Skin epidermis (tissue), 12 donors: Measurements from ENCODE around the gene EVA1C.
"Not testable (repeated sequence)": the region's sequence is repeated elsewhere in the genome, so short reads cannot be mapped to it uniquely, and the experiment has no call there.

Experiments used
- H3K27ac ChIP-seq, 21 experiments: fragments of 200-600 bp; sonication (generic) in 11 of 21; one replicate each; pipeline ENCODE4 v1.5.0; 2020; ENCODE audit warnings: mild to moderate bottlenecking in 3 of 21, inconsistent platforms in 2 of 21, moderate library complexity in 2 of 21
- H3K4me3 ChIP-seq, 7 experiments: fragments of 200-600 bp; sonication (generic) in 2 of 7; one replicate each; pipeline ENCODE4 v1.5.0; 2020; ENCODE audit warnings: inconsistent platforms in 2 of 7, mild to moderate bottlenecking in 2 of 7, moderate library complexity in 1 of 7

EVA1C gene, protein sequence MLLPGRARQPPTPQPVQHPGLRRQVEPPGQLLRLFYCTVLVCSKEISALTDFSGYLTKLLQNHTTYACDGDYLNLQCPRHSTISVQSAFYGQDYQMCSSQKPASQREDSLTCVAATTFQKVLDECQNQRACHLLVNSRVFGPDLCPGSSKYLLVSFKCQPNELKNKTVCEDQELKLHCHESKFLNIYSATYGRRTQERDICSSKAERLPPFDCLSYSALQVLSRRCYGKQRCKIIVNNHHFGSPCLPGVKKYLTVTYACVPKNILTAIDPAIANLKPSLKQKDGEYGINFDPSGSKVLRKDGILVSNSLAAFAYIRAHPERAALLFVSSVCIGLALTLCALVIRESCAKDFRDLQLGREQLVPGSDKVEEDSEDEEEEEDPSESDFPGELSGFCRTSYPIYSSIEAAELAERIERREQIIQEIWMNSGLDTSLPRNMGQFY

DNA sequence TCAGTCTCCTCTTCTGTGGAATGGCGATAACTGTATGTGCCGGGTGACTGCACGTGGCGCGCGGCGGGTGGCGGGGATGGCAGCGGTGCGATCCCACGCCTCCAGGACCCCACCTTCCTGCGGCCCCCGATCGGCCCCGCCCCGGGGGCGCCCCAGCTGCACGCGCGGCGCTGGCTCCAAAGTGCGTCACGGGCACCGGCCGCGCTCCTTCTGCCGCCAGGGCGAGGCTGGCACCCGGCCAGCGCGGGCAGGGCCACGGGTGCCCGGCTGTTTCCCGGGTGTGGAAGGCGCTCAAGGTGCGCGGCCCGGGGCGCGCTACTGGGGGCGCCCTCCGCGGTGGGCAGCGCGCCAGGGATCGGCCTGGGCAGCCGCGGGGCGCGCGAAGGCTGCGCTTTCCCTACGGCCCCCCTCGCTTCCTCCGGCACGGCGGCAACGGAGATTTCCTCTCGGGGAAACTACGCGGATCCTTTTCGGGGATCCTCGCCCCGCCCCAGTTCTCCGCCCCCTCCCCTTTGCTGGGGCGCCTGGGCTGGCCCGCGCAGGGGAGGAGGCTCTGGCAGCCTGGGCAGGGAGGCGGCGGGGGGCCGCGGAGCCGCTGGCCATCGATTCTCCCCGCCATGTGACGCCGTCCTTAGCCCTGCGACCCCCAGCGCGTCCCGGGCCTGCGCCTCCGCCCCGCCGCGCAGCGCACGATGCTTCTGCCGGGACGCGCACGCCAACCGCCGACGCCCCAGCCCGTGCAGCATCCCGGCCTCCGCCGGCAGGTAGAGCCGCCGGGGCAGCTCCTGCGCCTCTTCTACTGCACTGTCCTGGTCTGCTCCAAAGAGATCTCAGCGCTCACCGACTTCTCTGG lies at the start of gene EVA1C:
TSS of gene EVA1C (plus strand) at position 545 of the 853 bp plus-strand sequence. CDS start at position 693, 148 bp downstream.
- peak within 1 kb of the TSS; percentile 72 to 98 (median 91) for H3K27ac ChIP-seq
- H3K4me3 ChIP-seq, result peak within 1 kb of the TSS; percentile 41 to 75 (median 62)

DNA sequence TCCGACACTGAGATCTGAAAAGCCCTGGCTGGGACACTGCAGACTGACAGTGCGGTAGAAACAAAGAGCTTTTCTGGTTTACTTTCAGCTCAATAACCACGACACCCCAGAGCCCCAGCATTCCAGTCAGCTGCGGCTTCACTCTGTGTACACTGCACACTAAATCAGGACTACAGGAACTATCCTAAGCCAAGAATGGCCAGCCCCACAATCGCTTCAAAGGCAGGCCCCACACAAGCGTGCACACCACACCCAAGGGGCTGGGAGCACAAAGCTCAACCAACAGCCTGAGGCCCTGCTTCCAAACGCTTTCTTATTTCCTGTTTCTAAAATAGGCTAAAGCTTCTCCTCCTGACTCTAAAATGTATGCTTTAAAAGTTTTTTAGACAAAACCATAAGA lies 48.1 kb upstream of the EVA1C start:
- Histone ChIP-seq H3K4me3 (no peak overlapping the region), H3K27ac (peak overlapping the region in 11 of 21 experiments; percentile 4 to 71 (median 41))

DNA sequence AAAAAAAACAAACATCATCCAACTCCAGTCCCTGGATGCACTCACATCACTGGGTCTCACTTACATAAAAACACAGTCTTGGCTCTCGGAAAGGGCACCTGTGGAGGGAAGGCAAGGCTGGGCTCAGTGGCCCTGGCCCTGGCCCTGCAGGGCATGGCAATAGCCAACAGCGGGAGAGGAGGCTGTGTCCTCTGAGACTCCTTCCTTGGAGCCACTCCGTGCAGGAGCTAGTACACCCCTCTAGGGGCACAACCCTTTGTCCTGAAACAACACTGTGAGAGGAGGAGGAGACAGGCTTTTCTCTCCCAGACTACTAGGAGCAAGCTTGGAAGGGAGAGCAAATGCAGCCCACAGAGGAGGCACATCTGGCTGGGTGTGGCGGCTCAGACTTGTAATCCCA lies 47.7 kb upstream of the EVA1C start:
- H3K27ac ChIP-seq, result peak overlapping the region in 11 of 21 experiments; percentile 4 to 71 (median 37)
- H3K4me3 ChIP-seq, result no peak overlapping the region

DNA sequence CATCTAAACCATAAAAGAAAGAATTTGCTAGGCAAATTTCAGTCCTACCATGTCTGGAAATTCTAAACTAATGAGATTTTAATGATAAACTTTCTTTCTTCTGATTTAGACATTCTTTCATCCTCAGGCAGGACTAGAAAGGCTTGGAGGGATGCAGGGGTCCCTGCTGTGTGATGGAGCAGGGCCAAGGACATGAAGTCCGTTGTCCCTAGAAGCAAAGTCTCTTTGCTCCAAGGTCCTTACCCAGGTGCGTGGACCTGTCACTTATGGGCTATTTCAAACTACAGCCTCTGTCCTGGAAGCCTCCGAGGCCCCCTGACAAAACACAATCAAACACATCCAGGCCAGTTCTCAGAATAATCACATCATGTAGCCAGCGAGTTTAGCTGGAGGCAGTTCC lies 46.3 kb upstream of the EVA1C start:
- Histone ChIP-seq H3K27ac (no peak overlapping the region), H3K4me3 (no peak overlapping the region)

DNA sequence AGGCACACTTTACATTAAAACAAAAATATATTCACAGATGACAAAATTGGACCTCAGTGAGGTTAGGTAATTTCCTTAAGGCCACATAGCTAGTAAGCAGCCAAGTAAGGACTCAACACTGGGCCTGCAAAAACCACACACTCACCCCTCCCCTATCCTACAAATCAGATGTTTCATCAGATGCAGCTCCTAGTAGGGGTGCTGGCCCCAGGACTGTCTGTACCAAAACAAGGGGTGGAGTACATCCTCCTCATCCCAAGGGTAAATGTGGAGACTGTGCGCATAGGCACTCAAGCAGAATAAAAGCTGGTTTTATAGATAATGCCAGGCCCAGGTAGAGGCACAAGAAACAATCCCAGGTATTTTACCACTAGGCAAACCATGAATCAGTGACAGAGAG lies 45.3 kb upstream of the EVA1C start:
- Histone ChIP-seq H3K4me3 (no peak overlapping the region), H3K27ac (no peak overlapping the region)

DNA sequence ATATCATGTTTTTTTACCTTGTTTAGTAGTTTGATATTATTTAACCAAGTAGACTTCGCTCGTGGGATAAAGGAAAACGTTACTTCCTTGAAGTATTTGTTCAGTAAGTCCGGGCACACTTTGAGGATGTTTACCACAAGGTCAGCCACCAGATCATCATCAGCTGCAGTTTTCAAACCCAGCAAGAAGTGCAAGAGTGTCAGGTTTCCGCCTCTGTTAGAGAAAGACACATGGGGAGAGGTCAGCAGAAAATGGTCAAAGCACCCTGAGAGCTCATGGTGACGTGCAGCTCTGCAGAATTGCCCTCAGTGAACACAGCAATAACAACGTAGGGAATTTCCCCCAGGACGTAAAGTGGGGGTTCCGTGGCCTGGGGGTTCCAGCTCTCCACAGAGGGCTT lies 44.1 kb upstream of the EVA1C start:
- Histone ChIP-seq H3K27ac (peak overlapping the region in 1 of 21 experiments; percentile 15), H3K4me3 (no peak overlapping the region)

DNA sequence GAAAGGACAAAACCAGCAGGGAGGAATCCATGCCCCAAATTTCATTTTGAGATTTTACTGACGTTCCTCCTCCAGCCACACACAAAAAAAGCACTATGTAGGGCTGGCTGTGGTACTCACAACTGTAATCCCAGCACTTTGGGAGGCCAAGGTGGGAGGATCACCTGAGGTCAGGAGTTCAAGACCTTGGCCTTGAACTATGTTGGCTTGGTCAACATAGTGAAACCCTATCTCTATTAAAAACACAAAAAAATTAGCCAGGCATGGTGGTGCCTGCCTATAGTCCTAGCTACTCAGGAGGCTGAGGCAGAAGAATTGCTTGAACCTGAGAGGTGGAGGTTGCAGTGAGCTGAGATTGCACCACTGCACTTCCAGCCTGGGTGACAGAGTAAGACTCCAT lies 43.5 kb upstream of the EVA1C start:
- H3K4me3 ChIP-seq, result not testable (repeated sequence)
- peak overlapping the region in 2 of 21 experiments; percentile 15 to 41 for H3K27ac ChIP-seq

DNA sequence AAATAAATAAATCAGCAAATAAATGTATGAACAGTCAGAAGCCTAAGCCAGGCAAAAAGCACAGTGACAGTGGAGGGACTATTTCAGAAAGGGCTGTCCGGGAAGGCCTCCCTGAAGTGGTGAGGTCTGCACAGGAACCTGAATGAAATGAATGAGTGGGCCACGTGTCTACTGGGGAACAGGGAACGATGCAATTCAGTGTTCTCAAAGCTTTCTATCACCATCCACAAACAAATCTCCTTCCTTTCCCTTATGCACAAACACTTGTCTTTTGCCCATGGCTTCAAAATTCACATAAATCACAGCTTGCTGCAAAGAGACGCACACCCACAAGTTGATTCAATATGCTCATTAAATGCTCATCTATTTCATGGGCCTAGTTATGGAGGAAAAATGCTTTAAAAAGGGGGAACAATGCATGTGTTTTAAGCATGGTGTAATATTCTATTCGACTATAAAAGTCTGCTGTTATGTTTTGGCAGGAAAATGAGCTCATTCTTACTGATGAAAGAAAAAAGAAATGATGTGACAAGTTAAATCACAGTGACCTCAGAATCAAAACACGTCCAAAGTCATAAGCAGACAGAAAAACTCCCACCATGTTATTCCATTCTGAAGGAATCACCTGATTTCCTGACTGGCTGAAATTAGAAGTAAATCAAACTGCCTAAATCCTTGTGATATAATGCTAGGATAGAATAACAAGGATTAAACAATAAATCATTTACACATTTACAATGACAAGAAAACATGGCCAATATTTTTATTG lies 41.3 kb upstream of the EVA1C start:
- Histone ChIP-seq H3K4me3 (no peak overlapping the region), H3K27ac (peak overlapping the region in 17 of 21 experiments; percentile 0 to 75 (median 59))

DNA sequence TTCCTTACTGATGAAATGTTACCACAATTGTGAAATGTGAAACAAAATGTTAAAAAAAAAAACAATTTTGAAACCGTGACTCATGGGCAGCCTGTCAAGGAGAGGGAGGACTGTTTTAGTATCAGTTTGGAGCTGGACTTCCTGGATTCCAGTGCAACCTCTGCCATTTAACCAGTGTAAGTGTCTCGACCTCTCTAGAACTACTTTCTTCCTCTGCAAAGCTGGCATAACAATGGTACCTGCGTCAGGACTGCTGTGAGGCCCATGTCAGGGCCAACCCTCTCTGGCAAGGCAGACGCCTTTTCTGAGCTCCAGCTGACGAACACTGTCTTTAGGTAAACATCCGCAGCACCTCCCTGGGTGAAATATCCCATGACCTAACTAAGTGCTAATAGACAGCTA lies 40.6 kb upstream of the EVA1C start:
- Histone ChIP-seq H3K27ac (peak overlapping the region in 19 of 21 experiments; percentile 0 to 75 (median 54)), H3K4me3 (no peak overlapping the region)

DNA sequence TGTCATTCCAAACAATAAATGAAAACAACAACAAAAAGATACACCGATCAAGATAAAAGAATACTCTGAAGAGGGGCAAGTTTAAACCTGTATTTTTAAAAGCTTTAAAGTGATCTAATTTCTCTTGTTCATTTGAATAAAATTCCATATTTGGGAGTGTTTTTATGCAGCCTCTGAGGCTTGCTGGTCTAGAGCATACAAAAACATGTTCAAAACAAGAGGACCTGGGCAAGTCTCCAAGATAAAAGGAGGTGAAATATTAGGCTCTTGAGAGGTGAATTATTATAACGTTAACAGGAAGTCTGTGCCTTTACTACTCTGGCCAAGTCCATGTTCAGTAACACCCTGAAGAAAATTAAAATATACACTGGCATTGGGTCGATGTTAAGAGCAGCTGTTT lies 39.8 kb upstream of the EVA1C start:
- Histone ChIP-seq H3K4me3 (no peak overlapping the region), H3K27ac (peak overlapping the region in 14 of 21 experiments; percentile 23 to 75 (median 60))

DNA sequence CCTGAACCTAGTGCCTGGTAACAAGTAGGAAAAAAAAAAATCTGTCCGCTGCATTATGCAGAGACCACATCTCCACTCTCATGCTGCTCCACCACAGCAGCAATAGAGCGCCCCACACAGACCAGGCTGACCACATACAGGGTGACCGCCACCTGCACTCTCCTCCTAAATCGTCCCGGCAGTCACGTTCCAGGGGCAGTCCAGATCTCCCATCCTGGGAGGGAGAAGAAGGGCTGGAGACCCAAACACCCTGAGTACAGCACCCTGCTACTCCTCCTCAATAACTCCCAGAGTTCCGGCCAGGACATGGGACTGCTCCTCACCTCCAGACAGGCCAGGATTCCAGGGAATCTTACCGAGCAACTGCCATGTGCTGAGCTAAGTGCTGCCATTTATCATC lies 35.0 kb upstream of the EVA1C start:
- no peak overlapping the region for H3K27ac ChIP-seq
- H3K4me3 ChIP-seq, result no peak overlapping the region

DNA sequence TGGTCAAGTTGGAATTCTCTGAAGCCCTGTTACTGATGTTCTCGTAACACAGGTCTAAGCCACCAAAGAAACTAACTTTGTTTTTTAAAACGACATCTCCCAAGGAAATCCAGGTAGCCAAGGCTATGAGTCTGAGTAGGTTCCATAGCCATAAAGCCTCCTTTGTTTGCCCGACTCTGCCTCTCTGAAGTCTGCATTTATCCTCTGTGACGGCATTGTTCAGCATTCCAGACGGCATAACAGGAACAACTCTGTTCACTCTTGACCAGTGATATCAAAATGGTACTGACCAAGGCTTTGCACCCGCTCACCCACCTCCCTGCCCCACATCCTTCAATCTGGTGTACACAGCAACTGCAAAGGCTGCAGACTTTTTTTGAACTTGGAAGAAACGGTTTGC lies 34.5 kb upstream of the EVA1C start:
- Histone ChIP-seq H3K27ac (no peak overlapping the region), H3K4me3 (no peak overlapping the region)

DNA sequence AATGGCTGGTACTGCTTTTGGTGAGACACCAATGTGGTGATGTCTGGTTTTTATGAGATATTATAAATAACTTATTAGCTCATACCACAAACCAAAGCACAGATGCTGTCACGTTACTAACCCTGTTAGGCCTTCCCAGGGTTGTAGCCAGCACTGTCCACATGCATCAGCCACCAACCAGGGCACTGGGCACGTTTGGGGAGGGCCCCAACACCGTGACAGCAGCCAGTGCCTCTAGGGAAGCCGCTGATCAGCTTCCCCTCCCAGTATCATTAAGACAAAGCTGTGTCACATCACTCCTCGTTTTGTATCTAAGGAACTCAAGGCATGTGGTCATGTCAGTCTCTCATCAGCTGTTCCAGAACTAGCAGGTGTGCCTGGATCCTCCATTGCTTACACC lies 33.5 kb upstream of the EVA1C start:
- no peak overlapping the region for H3K4me3 ChIP-seq
- H3K27ac ChIP-seq, result no peak overlapping the region

DNA sequence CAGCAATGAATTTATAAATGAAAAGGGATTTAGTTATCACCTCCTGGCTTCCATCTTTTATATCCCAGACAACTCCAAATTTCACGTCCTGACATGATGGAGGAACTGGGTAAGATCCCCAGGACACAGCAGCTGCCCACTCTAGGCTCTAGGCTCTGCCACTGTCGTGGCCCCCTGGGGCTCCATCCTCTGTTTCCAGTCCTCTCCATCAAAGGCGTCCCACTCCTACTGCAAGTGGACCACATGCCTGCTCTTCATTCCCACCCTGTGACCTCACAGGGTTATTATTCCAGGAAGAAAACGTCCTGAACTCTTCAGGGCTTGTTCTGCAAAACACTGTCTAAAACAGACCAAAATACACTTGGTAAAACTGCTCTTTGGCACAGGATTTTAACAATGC lies 31.6 kb upstream of the EVA1C start:
- Histone ChIP-seq H3K4me3 (no peak overlapping the region), H3K27ac (no peak overlapping the region)

DNA sequence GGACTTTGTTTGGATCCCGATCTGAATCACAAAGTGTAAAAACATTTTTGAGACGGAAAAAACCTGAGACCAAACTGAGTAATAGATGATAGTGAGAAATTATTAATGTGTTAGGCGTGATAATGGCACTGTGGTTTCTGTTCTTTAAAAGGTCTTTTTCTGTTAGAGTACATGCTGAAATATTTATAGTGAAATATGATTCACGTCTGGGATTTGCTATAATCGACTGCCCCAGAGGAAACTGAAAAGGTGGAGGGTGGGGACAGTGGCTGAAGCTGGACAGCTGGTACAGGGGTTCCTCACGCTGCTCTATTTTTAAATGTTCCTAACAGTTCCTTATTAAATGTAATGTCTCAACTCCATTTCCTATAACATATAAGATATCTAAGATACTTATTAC lies 30.9 kb upstream of the EVA1C start:
- Histone ChIP-seq H3K4me3 (no peak overlapping the region), H3K27ac (no peak overlapping the region)

DNA sequence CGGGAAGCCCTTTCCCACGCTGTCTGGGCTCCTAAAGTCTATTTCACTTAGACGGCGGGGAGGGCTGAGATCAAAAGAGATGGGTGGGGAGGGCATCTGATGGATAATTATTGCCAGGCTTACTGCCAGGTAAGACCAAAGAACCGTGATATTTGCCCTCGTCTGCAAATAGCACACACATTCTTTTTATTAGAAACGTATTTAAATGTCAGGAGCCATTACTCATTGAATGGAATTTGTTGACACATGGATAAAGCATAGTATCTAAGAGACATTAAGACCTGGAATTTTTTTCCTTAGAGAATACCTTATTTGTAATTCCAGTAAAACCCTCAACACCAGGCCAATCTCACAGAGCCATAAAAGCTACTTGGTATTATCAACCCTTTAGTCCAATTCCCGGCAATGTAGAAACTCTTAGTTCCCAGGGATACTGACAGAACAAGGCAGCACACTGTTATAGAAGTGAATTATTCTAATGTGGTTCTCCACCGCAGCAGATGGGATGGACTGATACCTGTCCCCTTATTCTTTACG lies 30.3 kb upstream of the EVA1C start:
- no peak overlapping the region for H3K4me3 ChIP-seq
- H3K27ac ChIP-seq, result peak overlapping the region in 2 of 21 experiments; percentile 5 to 33

DNA sequence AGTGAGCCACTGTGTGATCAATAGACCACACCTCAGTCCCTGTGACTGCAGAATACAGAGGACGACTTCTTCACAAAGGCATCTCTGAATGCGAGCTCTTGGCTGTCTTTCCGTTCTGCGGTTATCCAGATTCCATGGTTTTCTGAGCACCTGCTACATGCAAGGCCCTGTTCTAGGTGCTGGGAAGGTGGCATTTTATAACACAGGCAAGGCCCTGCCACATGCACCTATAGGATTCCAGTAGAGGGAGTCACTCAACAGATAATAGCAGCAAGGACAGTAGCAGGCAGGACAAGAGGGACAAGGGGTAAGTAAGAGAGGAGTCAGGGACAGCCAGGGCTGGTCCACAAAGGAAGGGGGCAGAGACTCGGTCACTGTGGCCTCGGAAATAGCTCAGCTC lies 28.7 kb upstream of the EVA1C start:
- Histone ChIP-seq H3K4me3 (no peak overlapping the region), H3K27ac (no peak overlapping the region)

DNA sequence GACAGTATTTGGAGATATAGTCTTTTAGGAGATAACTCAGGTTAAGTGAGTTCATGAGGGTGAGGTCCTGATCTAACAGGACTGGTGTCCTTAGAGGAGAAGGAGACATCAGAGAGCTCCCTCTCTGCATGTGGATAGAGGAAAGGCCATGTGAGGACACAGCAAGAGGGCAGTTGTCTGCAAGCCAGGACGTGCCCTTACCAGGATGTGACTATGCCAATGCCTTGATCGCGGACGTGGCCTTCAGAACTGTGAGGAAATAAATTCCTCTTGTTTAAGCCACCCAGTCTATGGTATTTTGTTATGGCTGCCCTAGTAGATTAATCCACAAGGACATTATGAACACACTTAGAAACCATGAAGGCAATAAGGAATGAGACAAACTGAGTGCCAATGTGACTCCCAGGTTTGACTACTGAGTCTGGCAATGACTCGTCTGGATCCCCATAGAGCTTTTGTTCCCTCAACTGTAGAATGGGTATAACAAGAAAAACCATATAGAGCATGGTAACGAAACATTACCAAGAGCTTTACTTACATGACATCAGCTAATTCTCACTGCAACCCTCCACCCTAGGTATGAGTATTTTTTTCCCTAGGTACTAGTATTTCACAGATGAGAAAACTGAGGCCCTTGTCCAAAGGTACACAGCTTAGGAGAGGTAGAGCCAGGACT lies 26.2 kb upstream of the EVA1C start:
- peak overlapping the region in 1 of 21 experiments; percentile 34 for H3K27ac ChIP-seq
- H3K4me3 ChIP-seq, result no peak overlapping the region

DNA sequence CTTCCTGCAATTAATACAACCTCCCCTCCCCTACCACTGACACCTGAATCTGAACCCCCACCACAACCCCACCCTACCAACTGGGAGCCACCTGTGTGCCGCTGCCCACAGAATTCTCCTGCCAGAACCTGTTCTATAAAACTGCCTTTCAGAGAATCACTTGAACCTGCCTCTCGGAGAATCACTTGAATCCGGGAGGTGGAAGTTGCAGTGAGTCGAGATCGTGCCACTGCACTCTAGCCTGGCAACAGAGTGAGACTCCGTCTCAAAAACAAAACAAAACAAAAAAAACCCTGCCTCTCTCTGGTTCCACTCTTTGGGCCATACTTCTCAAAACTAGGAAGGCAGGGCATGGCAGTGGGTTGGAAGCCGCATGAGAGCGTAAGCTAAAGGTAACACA lies 25.4 kb upstream of the EVA1C start:
- peak overlapping the region in 1 of 21 experiments; percentile 34 for H3K27ac ChIP-seq
- H3K4me3 ChIP-seq, result no peak overlapping the region
